AG04449 (cell line): ENCODE measurements around the gene IFNL3.

Experiments used
- CTCF ChIA-PET: fragments of 350-600 bp; formaldehyde crosslinking; extraction: SDS; loops from one replicate; lab custom pipeline; 2021; ENCODE audit warnings: antibody characterized with exemption; lab: Yijun Ruan, JAX
- POLR2A ChIA-PET: fragments of 400-600, 350-600 bp; formaldehyde crosslinking; extraction: SDS; loops from one replicate; lab custom pipeline; 2020; ENCODE audit warnings: antibody characterized with exemption, inconsistent platforms; lab: Yijun Ruan, JAX
- DNase-seq: peaks from one replicate; pipeline ENCODE4 v3.0.0-alpha.2; 2010; ENCODE audit warnings: low read depth, low spot score
- H3K4me3 ChIP-seq: 2 replicates; pipeline ENCODE4 v1.5.1; 2011; ENCODE audit warnings: low read depth, mild to moderate bottlenecking, control low read depth, low read length
- CTCF ChIP-seq: IDR thresholded peaks from one replicate; pipeline ENCODE4 v1.5.1; 2011; ENCODE audit warnings: mild to moderate bottlenecking, moderate library complexity, low read length, control low read depth, inconsistent platforms; ENCODE audit not compliant: insufficient read depth; ENCODE audit errors: missing control alignments

Gene IFNL3

GRCh38 chr19:39212375-39212742 is 32.4 kb downstream of the IFNL3 start:
- TF ChIP-seq CTCF: peak; percentile 16
- no peak for DNase-seq
- H3K4me3 ChIP-seq: no peak overlapping the region
- ChIA-PET POLR2A (no interaction called here), CTCF (interaction anchor here (2.4 kb wide), 1 partner anchor 116 kb away, joined by 9 read pairs; no protein-coding TSS in a partner anchor)

GRCh38 chr19:39211731-39212374 is 33.0 kb downstream of the IFNL3 start:
- ChIA-PET CTCF (interaction anchor here (2.4 kb wide), 1 partner anchor 116 kb away, joined by 9 read pairs; no protein-coding TSS in a partner anchor), POLR2A (no interaction called here)
- no peak for TF ChIP-seq CTCF
- no peak for DNase-seq
- no peak overlapping the region for H3K4me3 ChIP-seq

- no peak for TF ChIP-seq CTCF
- H3K4me3 ChIP-seq: no peak overlapping the region
- ChIA-PET CTCF (no interaction called here), POLR2A (no interaction called here)
- DNase-seq: no peak
Measured at GRCh38 chr19:39209196-39209595, 35.6 kb downstream of the IFNL3 start.

- TF ChIP-seq CTCF: no peak
- ChIA-PET POLR2A (no interaction called here), CTCF (no interaction called here)
- no peak for DNase-seq
- H3K4me3 ChIP-seq: no peak overlapping the region
Measured at GRCh38 chr19:39208175-39208795, 36.5 kb downstream of the IFNL3 start.

- DNase-seq: no peak
- POLR2A ChIA-PET: no interaction called here
- CTCF ChIA-PET: no interaction called here
- H3K4me3 ChIP-seq: no peak overlapping the region
- no peak for TF ChIP-seq CTCF
Measured at GRCh38 chr19:39207293-39207836, 37.4 kb downstream of the IFNL3 start.

- POLR2A ChIA-PET: no interaction called here
- CTCF ChIA-PET: no interaction called here
- DNase-seq: no peak
- no peak for TF ChIP-seq CTCF
- H3K4me3 ChIP-seq: no peak overlapping the region
Measured at GRCh38 chr19:39206122-39206521, 38.7 kb downstream of the IFNL3 start.
